NOMO-1 treated with DMSO at 0.1 percent for 48 hours (cell line): ENCODE measurements around the gene TSHZ3.

Experiments used
- DNase-seq: peaks from one replicate; lab custom pipeline; 2025; ENCODE audit not compliant: unreplicated experiment; lab: John Stamatoyannopoulos, UW

The TSHZ3 gene

GRCh38 chr19:31349160-31349881 lies at the start of gene TSHZ3:
TSHZ3 (minus strand) TSS chr19:31349436; CDS start chr19:31349219, 217 bp downstream.
- peak; percentile 73 for DNase-seq

- no peak for DNase-seq
These were observed 48.1 kb upstream of the TSHZ3 start for GRCh38 chr19:31397308-31397707.

- DNase-seq, result no peak
These were observed 43.2 kb upstream of the TSHZ3 start for GRCh38 chr19:31392464-31392863.

GRCh38 chr19:31391518-31391917 lies 42.3 kb upstream of the TSHZ3 start:
- DNase-seq, result no peak

GRCh38 chr19:31390711-31391110 lies 41.5 kb upstream of the TSHZ3 start:
- DNase-seq, result no peak

- no peak for DNase-seq
These were observed 40.6 kb upstream of the TSHZ3 start for GRCh38 chr19:31389874-31390273.

GRCh38 chr19:31387717-31388301 lies 38.6 kb upstream of the TSHZ3 start:
- no peak for DNase-seq

GRCh38 chr19:31386806-31387205 lies 37.6 kb upstream of the TSHZ3 start:
- no peak for DNase-seq

- no peak for DNase-seq
These were observed 36.5 kb upstream of the TSHZ3 start for GRCh38 chr19:31385744-31386143.

GRCh38 chr19:31383553-31383952 lies 34.3 kb upstream of the TSHZ3 start:
- DNase-seq, result no peak

- no peak for DNase-seq
These were observed 31.6 kb upstream of the TSHZ3 start for GRCh38 chr19:31380854-31381253.

GRCh38 chr19:31378404-31378803 lies 29.2 kb upstream of the TSHZ3 start:
- DNase-seq, result no peak

GRCh38 chr19:31377736-31378135 lies 28.5 kb upstream of the TSHZ3 start:
- no peak for DNase-seq

- no peak for DNase-seq
These were observed 23.1 kb upstream of the TSHZ3 start for GRCh38 chr19:31372246-31372781.

GRCh38 chr19:31370216-31370615 lies 21.0 kb upstream of the TSHZ3 start:
- no peak for DNase-seq

GRCh38 chr19:31364963-31365362 lies 15.7 kb upstream of the TSHZ3 start:
- DNase-seq, result no peak

- no peak for DNase-seq
These were observed 12.5 kb upstream of the TSHZ3 start for GRCh38 chr19:31361728-31362127.

GRCh38 chr19:31357315-31357673 lies 8.1 kb upstream of the TSHZ3 start:
- no peak for DNase-seq

GRCh38 chr19:31356587-31357314 lies 7.5 kb upstream of the TSHZ3 start:
- peak; percentile 68 for DNase-seq

GRCh38 chr19:31355665-31356289 lies 6.5 kb upstream of the TSHZ3 start:
- DNase-seq, result no peak
